OCI-LY7 (cell line): ENCODE data around the gene NDUFC2. TPM values are rescaled to one million over a fixed set of nuclear protein-coding genes. Genes with fewer than 3 reads are reported as not detected.

ENCODE experiments used
- BruUV-seq: library from RNA; stranded (reverse); fragments of 400-500 nt; replicated peaks from 2 replicates; lab custom pipeline; 2021; lab: Mats Ljungman, UMichigan
- CTCF ChIA-PET: fragments of 300-600 bp; sonication (Branson Sonifier 250); formaldehyde crosslinking; loops from one replicate; lab custom pipeline; 2022; ENCODE audit warnings: antibody characterized with exemption; ENCODE audit not compliant: unreplicated experiment; lab: Charles Lee
- POLR2A ChIA-PET: fragments of 300-600 bp; sonication (Branson Sonifier 250); formaldehyde crosslinking; loops from one replicate; lab custom pipeline; 2022; ENCODE audit warnings: antibody characterized with exemption; lab: Charles Lee
- DNase-seq: peaks from one replicate; pipeline ENCODE4 v3.0.0-alpha.2; 2015; ENCODE audit warnings: low spot score
- H2AFZ ChIP-seq: fragments of 200-600 bp; sonication (generic), shearing (Covaris generic); 2 replicates; pipeline ENCODE4 v1.6.1; 2014; ENCODE audit warnings: mild to moderate bottlenecking, antibody characterized with exemption, low read length, moderate library complexity
- H3K27ac ChIP-seq: fragments of 200-600 bp; sonication (generic); 2 replicates; pipeline ENCODE4 v1.5.1; 2014; ENCODE audit warnings: mixed run types, low read depth, mild to moderate bottlenecking, moderate library complexity, low read length, inconsistent platforms; ENCODE audit not compliant: poor library complexity, severe bottlenecking
- H3K36me3 ChIP-seq: fragments of 200-600 bp; sonication (generic); 2 replicates; pipeline ENCODE4 v1.6.1; 2014; ENCODE audit warnings: mild to moderate bottlenecking, antibody characterized with exemption, low read length, moderate library complexity, mixed read lengths; ENCODE audit not compliant: insufficient read depth
- H3K4me1 ChIP-seq: fragments of 200-600 bp; sonication (generic); 2 replicates; pipeline ENCODE4 v1.5.1; 2014; ENCODE audit warnings: mild to moderate bottlenecking, low read length; ENCODE audit not compliant: insufficient read depth, poor library complexity, severe bottlenecking
- H3K4me2 ChIP-seq: fragments of 200-600 bp; sonication (generic); 2 replicates; pipeline ENCODE4 v1.6.1; 2014; ENCODE audit warnings: mild to moderate bottlenecking, low read length
- H3K4me3 ChIP-seq: fragments of 200-600 bp; sonication (generic); 2 replicates; pipeline ENCODE4 v1.5.1; 2014; ENCODE audit warnings: mild to moderate bottlenecking, low read depth, low read length; ENCODE audit not compliant: poor library complexity, severe bottlenecking
- H3K79me2 ChIP-seq: fragments of 200-600 bp; sonication (generic); 2 replicates; pipeline ENCODE4 v1.6.1; 2016; ENCODE audit warnings: low read depth, mild to moderate bottlenecking, low read length, moderate library complexity, mixed read lengths; ENCODE audit not compliant: insufficient read depth
- H3K9me2 ChIP-seq: fragments of 200-600 bp; sonication (generic); 2 replicates; pipeline ENCODE4 v1.6.1; 2016; ENCODE audit warnings: mild to moderate bottlenecking, low read length, mixed read lengths; ENCODE audit not compliant: insufficient read depth
- H3K9me3 ChIP-seq: fragments of 200-600 bp; sonication (generic); 2 replicates; pipeline ENCODE4 v1.6.1; 2014; ENCODE audit warnings: mild to moderate bottlenecking, mixed run types, low read length, mixed read lengths
- H4K20me1 ChIP-seq: fragments of 200-600 bp; sonication (generic); 2 replicates; pipeline ENCODE4 v1.6.1; 2014; ENCODE audit warnings: mild to moderate bottlenecking, antibody characterized with exemption, low read length, moderate library complexity, mixed read lengths; ENCODE audit not compliant: insufficient read depth
- CTCF ChIP-seq: fragments of 200-600 bp; sonication (generic); conservative IDR thresholded peaks from 2 replicates; pipeline ENCODE4 v1.5.1; 2014; ENCODE audit warnings: mild to moderate bottlenecking, antibody characterized with exemption, low read length, moderate library complexity, mixed read lengths
- EZH2phosphoT487 ChIP-seq: fragments of 200-600 bp; sonication (generic); IDR thresholded peaks from 2 replicates; pipeline ENCODE4 v1.6.1; 2018; ENCODE audit warnings: low read depth, borderline replicate concordance, mild to moderate bottlenecking, mixed run types, antibody characterized with exemption, low read length, moderate library complexity, mixed read lengths
- intact Hi-C: fragments of 100-400 bp; cut with micrococcal nuclease; formaldehyde crosslinking; loops from one replicate; pipeline ENCODE4 v1.10.0; 2022; ENCODE audit not compliant: unreplicated experiment
- total RNA-seq, 2 experiments: library from RNA; depleted of rRNA in 1 of 2; stranded (reverse); fragments of >200 nt in 1 of 2; shearing (Covaris generic) in 1 of 2; gene quantifications; 2 replicates each; pipeline ENCODE4 v1.2.3, GENCODE V29; 2014 to 2022

The NDUFC2 gene
- total RNA-seq, 2 experiments from 2014 or later, result 53.3 to 95.7 TPM

GRCh38 chr11:78100676-78101472 is 21.2 kb upstream of the NDUFC2 start:
- H2AFZ ChIP-seq, result no peak overlapping the region
- DNase-seq, result no peak
- no peaks in the 10 kb centered on the region for H3K9me2 ChIP-seq
- BruUV-seq, result no TSS peak
- CTCF ChIA-PET, result no interaction called here
- intact Hi-C loops, result no loop called here
- no peaks in the 10 kb centered on the region for H4K20me1 ChIP-seq
- no peaks in the 10 kb centered on the region for H3K4me1 ChIP-seq
- no peak overlapping the region for H3K27ac ChIP-seq
- H3K36me3 ChIP-seq, result peaks cover 71% of the 10 kb centered on the region
- H3K79me2 ChIP-seq, result no peaks in the 10 kb centered on the region
- H3K4me3 ChIP-seq, result no peak overlapping the region
- H3K9me3 ChIP-seq, result no peaks in the 10 kb centered on the region
- POLR2A ChIA-PET, result no interaction called here
- TF ChIP-seq CTCF (no peak), EZH2phosphoT487 (no peak)
- H3K4me2 ChIP-seq, result no peak overlapping the region

- Histone ChIP-seq H3K9me3 (no peaks in the 10 kb centered on the region), H3K4me1 (no peaks in the 10 kb centered on the region), H3K27ac (no peak overlapping the region), H3K4me2 (no peak overlapping the region), H3K9me2 (no peaks in the 10 kb centered on the region), H4K20me1 (no peaks in the 10 kb centered on the region), H3K79me2 (no peaks in the 10 kb centered on the region), H3K4me3 (no peak overlapping the region), H2AFZ (no peak overlapping the region), H3K36me3 (peaks cover 69% of the 10 kb centered on the region)
- no peak for DNase-seq
- intact Hi-C loops, result no loop called here
- CTCF ChIA-PET, result no interaction called here
- BruUV-seq, result no TSS peak
- POLR2A ChIA-PET, result interaction anchor here (0.6 kb wide), 1 partner anchor 26 kb away, joined by 4 read pairs; no protein-coding TSS in a partner anchor
- TF ChIP-seq CTCF (no peak), EZH2phosphoT487 (no peak)
Observed at GRCh38 chr11:78100261-78100660, 20.6 kb upstream of the NDUFC2 start.

GRCh38 chr11:78099666-78100065 is 20.0 kb upstream of the NDUFC2 start:
- H3K4me3 ChIP-seq, result no peak overlapping the region
- no peaks in the 10 kb centered on the region for H4K20me1 ChIP-seq
- peaks cover 72% of the 10 kb centered on the region for H3K36me3 ChIP-seq
- no TSS peak for BruUV-seq
- no peak overlapping the region for H3K4me2 ChIP-seq
- H2AFZ ChIP-seq, result no peak overlapping the region
- intact Hi-C loops, result no loop called here
- CTCF ChIA-PET, result no interaction called here
- TF ChIP-seq EZH2phosphoT487 (no peak), CTCF (no peak)
- POLR2A ChIA-PET, result interaction anchor here (0.6 to 0.7 kb wide), 2 partner anchors 26 to 964 kb away, joined by 4 read pairs; no protein-coding TSS in a partner anchor
- no peak for DNase-seq
- H3K27ac ChIP-seq, result no peak overlapping the region
- H3K9me3 ChIP-seq, result no peaks in the 10 kb centered on the region
- H3K9me2 ChIP-seq, result no peaks in the 10 kb centered on the region
- H3K79me2 ChIP-seq, result no peaks in the 10 kb centered on the region
- no peaks in the 10 kb centered on the region for H3K4me1 ChIP-seq
